ENCODE results near the gene BCL2.

- TF ChIP-seq CTCF (conservative IDR thresholded peaks at IDR 0.05 in 1 of 2, IDR thresholded peaks at IDR 0.05 in 1 of 2; ENCODE audit: extremely low read depth in 1 of 2, insufficient read depth in 1 of 2, low read depth in 1 of 2, low read length in 2 of 2) (no peak), EZH2 (IDR thresholded peaks at IDR 0.05; ENCODE audit: borderline replicate concordance, low read length) (no peak)
Observed at GRCh38 chr18:63356272-63356896, 36.8 kb upstream of the BCL2 start.

Measured in mammary epithelial cell (primary cell).